Stimulated activated CD4-positive, alpha-beta T cell treated with anti-CD3 and anti-CD28 coated beads, Interleukin-1b, Interleukin-23, amount 100 ng/mL, for 24 hours (primary cell): ENCODE measurements around the gene PRELID2.
A peak's percentile ranks its signal among the peaks of the same experiment; 100 is the strongest.
"Not testable (repeated sequence)": the region's sequence is repeated elsewhere in the genome, so short reads cannot be mapped to it uniquely, and the experiment has no call there.

ENCODE experiments used
- DNase-seq, 4 experiments: peaks; one replicate each; pipeline ENCODE4 v3.0.0-alpha.2; 2020; ENCODE audit warnings: low read depth in 4 of 4, low spot score in 1 of 4

The PRELID2 gene

GRCh38 chr5:145834917-145835847 lies at the start of gene PRELID2:
Gene PRELID2 (minus strand): TSS chr5:145835342. CDS start chr5:145835251, 91 bp downstream.
- DNase-seq, result peak in 3 of 4 experiments; percentile 14 to 51 (median 28)

- DNase-seq, result no peak
These were observed 39.6 kb upstream of the PRELID2 start for GRCh38 chr5:145874765-145875164.

- DNase-seq, result no peak
These were observed 37.8 kb upstream of the PRELID2 start, which contains the start of gene GRXCR2 for GRCh38 chr5:145872914-145873313. Gene GRXCR2 (minus strand): TSS chr5:145873014. CDS start chr5:145872968, 46 bp downstream.

GRCh38 chr5:145872486-145872885 lies 37.3 kb upstream of the PRELID2 start:
- DNase-seq, result no peak

- DNase-seq, result no peak
These were observed 34.6 kb upstream of the PRELID2 start for GRCh38 chr5:145869753-145870152.

GRCh38 chr5:145867806-145868205 lies 32.7 kb upstream of the PRELID2 start:
- DNase-seq, result no peak

GRCh38 chr5:145864432-145864831 lies 29.3 kb upstream of the PRELID2 start:
- not testable (repeated sequence) for DNase-seq

- DNase-seq, result no peak
These were observed 27.9 kb upstream of the PRELID2 start for GRCh38 chr5:145863003-145863402.

GRCh38 chr5:145859897-145860296 lies 24.8 kb upstream of the PRELID2 start:
- no peak for DNase-seq

- no peak for DNase-seq
These were observed 24.3 kb upstream of the PRELID2 start for GRCh38 chr5:145859453-145859852.

GRCh38 chr5:145858959-145859358 lies 23.8 kb upstream of the PRELID2 start:
- no peak for DNase-seq

GRCh38 chr5:145856285-145856818 lies 21.2 kb upstream of the PRELID2 start:
- DNase-seq, result peak in 1 of 4 experiments; percentile 21

- no peak for DNase-seq
These were observed 20.7 kb upstream of the PRELID2 start for GRCh38 chr5:145855763-145856267.

- DNase-seq, result no peak
These were observed 19.6 kb upstream of the PRELID2 start for GRCh38 chr5:145854651-145855258.

GRCh38 chr5:145853781-145854376 lies 18.7 kb upstream of the PRELID2 start:
- DNase-seq, result no peak

GRCh38 chr5:145852990-145853389 lies 17.8 kb upstream of the PRELID2 start:
- no peak for DNase-seq

- no peak for DNase-seq
These were observed 13.7 kb upstream of the PRELID2 start for GRCh38 chr5:145848854-145849253.

- no peak for DNase-seq
These were observed 12.7 kb upstream of the PRELID2 start for GRCh38 chr5:145847499-145848497.

- no peak for DNase-seq
These were observed 10.9 kb upstream of the PRELID2 start for GRCh38 chr5:145846081-145846480.

- DNase-seq, result no peak
These were observed 6.2 kb upstream of the PRELID2 start for GRCh38 chr5:145841299-145841698.
